T-helper 2 cell (primary cell): ENCODE data around the gene KRT39.
A peak's percentile ranks its signal among the peaks of the same experiment; 100 is the strongest.
"Not testable (repeated sequence)": the region's sequence is repeated elsewhere in the genome, so short reads cannot be mapped to it uniquely, and the experiment has no call there.

Source experiments
- DNase-seq, 5 experiments: peaks; one replicate each; pipeline versions ENCODE4 v3.0.0 to v3.0.0-alpha.2; 2012 to 2022

KRT39 gene

GRCh38 chr17:40937384-40937819 is 29.3 kb downstream of the KRT39 start, which contains the start of gene KRT23:
TSS of gene KRT23 (minus strand) at chr17:40937646. CDS start at chr17:40936603, 1,043 bp downstream.
- DNase-seq, result no peak

- no peak for DNase-seq
Measured at GRCh38 chr17:40936976-40937375, 29.8 kb downstream of the KRT39 start.

- DNase-seq, result no peak
Measured at GRCh38 chr17:40936437-40936971, 30.2 kb downstream of the KRT39 start.

GRCh38 chr17:40935624-40936023 is 31.1 kb downstream of the KRT39 start:
- peak in 1 of 5 experiments; percentile 49 for DNase-seq

- DNase-seq, result no peak
Measured at GRCh38 chr17:40932608-40933007, 34.1 kb downstream of the KRT39 start.

GRCh38 chr17:40931311-40931710 is 35.4 kb downstream of the KRT39 start:
- no peak for DNase-seq

GRCh38 chr17:40926341-40926740 is 40.4 kb downstream of the KRT39 start:
- DNase-seq, result no peak

- no peak for DNase-seq
Measured at GRCh38 chr17:40922239-40922638, 44.5 kb downstream of the KRT39 start.

GRCh38 chr17:40921026-40921425 is 45.7 kb downstream of the KRT39 start:
- no peak for DNase-seq

GRCh38 chr17:40917116-40917515 is 49.6 kb downstream of the KRT39 start:
- DNase-seq, result not testable (repeated sequence)

GRCh38 chr17:40916366-40916765 is 50.4 kb downstream of the KRT39 start:
- no peak for DNase-seq

- DNase-seq, result no peak
Measured at GRCh38 chr17:40915721-40916256, 51.0 kb downstream of the KRT39 start.

GRCh38 chr17:40915199-40915661 is 51.5 kb downstream of the KRT39 start:
- DNase-seq, result no peak

- no peak for DNase-seq
Measured at GRCh38 chr17:40914075-40914855, 52.5 kb downstream of the KRT39 start.

GRCh38 chr17:40912486-40913210 is 54.1 kb downstream of the KRT39 start:
- no peak for DNase-seq

GRCh38 chr17:40910441-40910841 is 56.3 kb downstream of the KRT39 start:
- DNase-seq, result no peak

GRCh38 chr17:40909755-40910154 is 57.0 kb downstream of the KRT39 start:
- DNase-seq, result no peak

- DNase-seq, result peak; percentile 20 to 57 (median 42)
Measured at GRCh38 chr17:40909351-40909750, 57.4 kb downstream of the KRT39 start.
